ENCODE data around the gene ABHD16A. TPM values are rescaled to one million over a fixed set of nuclear protein-coding genes. Genes with fewer than 3 reads are reported as not detected.

Gene ABHD16A
- polyA plus RNA-seq, 1 donor from 2014 or later: 130 TPM

DNA sequence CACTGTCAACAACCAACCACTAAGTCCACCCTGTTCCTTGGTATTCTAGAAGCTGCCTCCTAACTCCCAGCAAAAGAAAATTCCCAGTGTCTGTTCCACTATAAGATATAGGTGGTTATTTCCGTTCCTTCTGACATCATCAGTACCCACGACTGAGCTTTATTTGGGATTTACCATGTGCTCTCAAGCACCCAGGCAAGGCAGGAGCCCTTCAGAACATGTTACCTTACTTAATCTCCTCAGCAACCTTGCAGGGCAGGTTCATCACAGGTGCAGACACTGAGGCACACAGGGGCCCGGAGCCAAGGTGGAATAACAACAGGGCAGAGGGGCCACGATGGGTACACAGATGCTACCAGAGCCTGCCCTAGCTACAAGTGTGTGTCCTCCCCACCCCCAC is 10.8 kb downstream of the ABHD16A start:
- no peaks in the 10 kb centered on the region for H3K9me3 ChIP-seq (ENCODE audit: low read length)
- H3F3A ChIP-seq (ENCODE audit: insufficient read depth, low read length, poor library complexity, severe bottlenecking): no peaks in the 10 kb centered on the region
- no peak overlapping the region for H3K4me3 ChIP-seq (ENCODE audit: low read length)
- no peaks in the 10 kb centered on the region for H3K27me3 ChIP-seq (ENCODE audit: insufficient read depth, low read depth, low read length)
- no peaks in the 10 kb centered on the region for H3K9me2 ChIP-seq (ENCODE audit: insufficient read depth, low read length)
- H3K9ac ChIP-seq (ENCODE audit: low read length): no peak overlapping the region
- H3K79me2 ChIP-seq (replicated peaks; ENCODE audit: insufficient read depth, low read length): no peaks in the 10 kb centered on the region
- no peak overlapping the region for H2AFZ ChIP-seq (ENCODE audit: low read depth, low read length)
- no peaks in the 10 kb centered on the region for H4K20me1 ChIP-seq (ENCODE audit: insufficient read depth)
- TF ChIP-seq, protein P1, sequence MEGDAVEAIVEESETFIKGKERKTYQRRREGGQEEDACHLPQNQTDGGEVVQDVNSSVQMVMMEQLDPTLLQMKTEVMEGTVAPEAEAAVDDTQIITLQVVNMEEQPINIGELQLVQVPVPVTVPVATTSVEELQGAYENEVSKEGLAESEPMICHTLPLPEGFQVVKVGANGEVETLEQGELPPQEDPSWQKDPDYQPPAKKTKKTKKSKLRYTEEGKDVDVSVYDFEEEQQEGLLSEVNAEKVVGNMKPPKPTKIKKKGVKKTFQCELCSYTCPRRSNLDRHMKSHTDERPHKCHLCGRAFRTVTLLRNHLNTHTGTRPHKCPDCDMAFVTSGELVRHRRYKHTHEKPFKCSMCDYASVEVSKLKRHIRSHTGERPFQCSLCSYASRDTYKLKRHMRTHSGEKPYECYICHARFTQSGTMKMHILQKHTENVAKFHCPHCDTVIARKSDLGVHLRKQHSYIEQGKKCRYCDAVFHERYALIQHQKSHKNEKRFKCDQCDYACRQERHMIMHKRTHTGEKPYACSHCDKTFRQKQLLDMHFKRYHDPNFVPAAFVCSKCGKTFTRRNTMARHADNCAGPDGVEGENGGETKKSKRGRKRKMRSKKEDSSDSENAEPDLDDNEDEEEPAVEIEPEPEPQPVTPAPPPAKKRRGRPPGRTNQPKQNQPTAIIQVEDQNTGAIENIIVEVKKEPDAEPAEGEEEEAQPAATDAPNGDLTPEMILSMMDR (IDR thresholded peaks at IDR 0.05; ENCODE audit: poor library complexity, severe bottlenecking): no peak
- TF ChIP-seq TAF1 (IDR thresholded peaks at IDR 0.05; ENCODE audit: low read depth) (no peak), SMC3 (conservative IDR thresholded peaks at IDR 0.05; ENCODE audit: poor library complexity) (no peak), POLR2AphosphoS5 (IDR thresholded peaks at IDR 0.05) (no peak), EZH2 (IDR thresholded peaks at IDR 0.05; ENCODE audit: borderline replicate concordance, insufficient read depth, low read length, poor library complexity, severe bottlenecking) (no peak), MXI1 (conservative IDR thresholded peaks at IDR 0.05; ENCODE audit: poor library complexity, severe bottlenecking) (no peak), RAD21 (conservative IDR thresholded peaks at IDR 0.05) (no peak), EP300 (conservative IDR thresholded peaks at IDR 0.05; ENCODE audit: poor library complexity, severe bottlenecking) (no peak)
- TF ChIP-seq, protein P2, sequence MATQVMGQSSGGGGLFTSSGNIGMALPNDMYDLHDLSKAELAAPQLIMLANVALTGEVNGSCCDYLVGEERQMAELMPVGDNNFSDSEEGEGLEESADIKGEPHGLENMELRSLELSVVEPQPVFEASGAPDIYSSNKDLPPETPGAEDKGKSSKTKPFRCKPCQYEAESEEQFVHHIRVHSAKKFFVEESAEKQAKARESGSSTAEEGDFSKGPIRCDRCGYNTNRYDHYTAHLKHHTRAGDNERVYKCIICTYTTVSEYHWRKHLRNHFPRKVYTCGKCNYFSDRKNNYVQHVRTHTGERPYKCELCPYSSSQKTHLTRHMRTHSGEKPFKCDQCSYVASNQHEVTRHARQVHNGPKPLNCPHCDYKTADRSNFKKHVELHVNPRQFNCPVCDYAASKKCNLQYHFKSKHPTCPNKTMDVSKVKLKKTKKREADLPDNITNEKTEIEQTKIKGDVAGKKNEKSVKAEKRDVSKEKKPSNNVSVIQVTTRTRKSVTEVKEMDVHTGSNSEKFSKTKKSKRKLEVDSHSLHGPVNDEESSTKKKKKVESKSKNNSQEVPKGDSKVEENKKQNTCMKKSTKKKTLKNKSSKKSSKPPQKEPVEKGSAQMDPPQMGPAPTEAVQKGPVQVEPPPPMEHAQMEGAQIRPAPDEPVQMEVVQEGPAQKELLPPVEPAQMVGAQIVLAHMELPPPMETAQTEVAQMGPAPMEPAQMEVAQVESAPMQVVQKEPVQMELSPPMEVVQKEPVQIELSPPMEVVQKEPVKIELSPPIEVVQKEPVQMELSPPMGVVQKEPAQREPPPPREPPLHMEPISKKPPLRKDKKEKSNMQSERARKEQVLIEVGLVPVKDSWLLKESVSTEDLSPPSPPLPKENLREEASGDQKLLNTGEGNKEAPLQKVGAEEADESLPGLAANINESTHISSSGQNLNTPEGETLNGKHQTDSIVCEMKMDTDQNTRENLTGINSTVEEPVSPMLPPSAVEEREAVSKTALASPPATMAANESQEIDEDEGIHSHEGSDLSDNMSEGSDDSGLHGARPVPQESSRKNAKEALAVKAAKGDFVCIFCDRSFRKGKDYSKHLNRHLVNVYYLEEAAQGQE (IDR thresholded peaks at IDR 0.05; ENCODE audit: borderline replicate concordance): no peak
- H3K27ac ChIP-seq (ENCODE audit: low read length): no peak overlapping the region
- no peaks in the 10 kb centered on the region for H3K36me3 ChIP-seq (ENCODE audit: insufficient read depth, low read length)
- H3K4me2 ChIP-seq (ENCODE audit: low read length): no peak overlapping the region

DNA sequence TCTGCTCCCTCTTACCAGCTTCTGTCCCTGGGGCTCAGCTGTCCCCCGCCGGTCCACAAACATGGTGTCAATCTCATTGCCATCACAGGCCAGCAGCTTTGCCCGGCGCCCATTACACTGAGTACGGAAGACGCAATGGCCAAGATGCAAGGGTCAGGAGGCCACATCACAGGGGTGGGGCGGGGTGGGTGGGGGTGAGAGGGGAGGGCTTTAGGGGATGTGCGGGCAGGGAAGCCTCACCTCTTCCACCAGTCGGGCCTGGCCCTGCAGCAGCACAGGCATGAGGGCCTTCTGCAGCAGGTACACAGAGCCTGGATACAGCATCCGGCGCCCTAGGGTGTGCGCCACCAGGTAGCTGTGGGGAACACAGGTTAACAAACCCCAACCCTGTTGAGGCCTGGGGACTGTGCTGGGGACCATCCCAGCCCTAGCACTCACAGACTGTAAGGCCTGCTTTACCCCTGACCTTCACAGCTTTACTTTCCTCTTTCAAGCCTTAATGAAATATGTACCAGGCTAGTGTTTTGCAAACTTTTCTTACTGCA is 11.5 kb downstream of the ABHD16A start:
- no peak overlapping the region for H3K27ac ChIP-seq (ENCODE audit: low read length)
- no peaks in the 10 kb centered on the region for H3F3A ChIP-seq (ENCODE audit: insufficient read depth, low read length, poor library complexity, severe bottlenecking)
- H3K9ac ChIP-seq (ENCODE audit: low read length): no peak overlapping the region
- no peak overlapping the region for H3K4me2 ChIP-seq (ENCODE audit: low read length)
- H4K20me1 ChIP-seq (ENCODE audit: insufficient read depth): no peaks in the 10 kb centered on the region
- no peaks in the 10 kb centered on the region for H3K79me2 ChIP-seq (replicated peaks; ENCODE audit: insufficient read depth, low read length)
- H3K4me3 ChIP-seq (ENCODE audit: low read length): no peak overlapping the region
- H2AFZ ChIP-seq (ENCODE audit: low read depth, low read length): no peak overlapping the region
- no peaks in the 10 kb centered on the region for H3K27me3 ChIP-seq (ENCODE audit: insufficient read depth, low read depth, low read length)
- no peaks in the 10 kb centered on the region for H3K9me2 ChIP-seq (ENCODE audit: insufficient read depth, low read length)
- TF ChIP-seq MXI1 (conservative IDR thresholded peaks at IDR 0.05; ENCODE audit: poor library complexity, severe bottlenecking): no peak
- no peak for TF ChIP-seq RAD21 (conservative IDR thresholded peaks at IDR 0.05)
- TF ChIP-seq EP300 (conservative IDR thresholded peaks at IDR 0.05; ENCODE audit: poor library complexity, severe bottlenecking): no peak
- TF ChIP-seq, protein P1 (IDR thresholded peaks at IDR 0.05; ENCODE audit: poor library complexity, severe bottlenecking): no peak
- TF ChIP-seq SMC3 (conservative IDR thresholded peaks at IDR 0.05; ENCODE audit: poor library complexity): no peak
- TF ChIP-seq POLR2AphosphoS5 (IDR thresholded peaks at IDR 0.05): no peak
- H3K36me3 ChIP-seq (ENCODE audit: insufficient read depth, low read length): no peaks in the 10 kb centered on the region
- H3K9me3 ChIP-seq (ENCODE audit: low read length): no peaks in the 10 kb centered on the region

Data from neural cell (in vitro differentiated cells).